H9 (cell line): ENCODE data around the gene RANGRF. TPM values are rescaled to one million over a fixed set of nuclear protein-coding genes. Genes with fewer than 3 reads are reported as not detected.

ENCODE experiments used
- DNase-seq: peaks from one replicate; pipeline ENCODE4 v3.0.0-alpha.2; 2017
- H2AFZ ChIP-seq: one replicate; pipeline ENCODE4 v1.6.1; 2013; ENCODE audit warnings: mild to moderate bottlenecking, low read length, control low read depth, moderate library complexity
- H2AK5ac ChIP-seq: 2 replicates; pipeline ENCODE4 v1.6.1; 2013; ENCODE audit warnings: low read length, control low read depth, mixed read lengths; ENCODE audit not compliant: insufficient read length
- H2BK120ac ChIP-seq: one replicate; pipeline ENCODE4 v1.6.1; 2013; ENCODE audit warnings: low read depth, mild to moderate bottlenecking, low read length, control low read depth, inconsistent platforms; ENCODE audit not compliant: poor library complexity, severe bottlenecking
- H2BK12ac ChIP-seq: 2 replicates; pipeline ENCODE4 v1.6.1; 2013; ENCODE audit warnings: low read length, control low read depth, mixed read lengths, low read depth; ENCODE audit not compliant: insufficient read length
- H2BK15ac ChIP-seq: 2 replicates; pipeline ENCODE4 v1.6.1; 2013; ENCODE audit warnings: low read depth, low read length, control low read depth
- H2BK20ac ChIP-seq: one replicate; pipeline ENCODE4 v1.6.1; 2013; ENCODE audit warnings: low read depth, mild to moderate bottlenecking, low read length, control low read depth, inconsistent platforms; ENCODE audit not compliant: poor library complexity, severe bottlenecking
- H2BK5ac ChIP-seq: 2 replicates; pipeline ENCODE4 v1.6.1; 2013; ENCODE audit warnings: low read length, control low read depth, mixed read lengths; ENCODE audit not compliant: insufficient read length
- H3K14ac ChIP-seq: 2 replicates; pipeline ENCODE4 v1.6.1; 2013; ENCODE audit warnings: low read length, control low read depth; ENCODE audit not compliant: insufficient read depth
- H3K18ac ChIP-seq: 2 replicates; pipeline ENCODE4 v1.6.1; 2013; ENCODE audit warnings: low read depth, mild to moderate bottlenecking, mixed read lengths, low read length, control low read depth; ENCODE audit not compliant: insufficient read length
- H3K23ac ChIP-seq: 2 replicates; pipeline ENCODE4 v1.6.1; 2013; ENCODE audit warnings: low read length, control low read depth, mixed read lengths, low read depth; ENCODE audit not compliant: insufficient read length
- H3K23me2 ChIP-seq: 2 replicates; pipeline ENCODE4 v1.6.1; 2013; ENCODE audit warnings: low read depth, mild to moderate bottlenecking, mixed read lengths, low read length, control low read depth; ENCODE audit not compliant: insufficient read length, poor library complexity, severe bottlenecking
- H3K27ac ChIP-seq: 2 replicates; pipeline ENCODE4 v1.5.1; 2013; ENCODE audit warnings: low read length, control low read depth, mixed read lengths, low read depth; ENCODE audit not compliant: insufficient read length
- H3K27me3 ChIP-seq: 2 replicates; pipeline ENCODE4 v1.6.1; 2013; ENCODE audit warnings: low read length, control low read depth, inconsistent platforms; ENCODE audit not compliant: insufficient read depth
- H3K4ac ChIP-seq: 2 replicates; pipeline ENCODE4 v1.6.1; 2013; ENCODE audit warnings: low read depth, mild to moderate bottlenecking, control low read depth, inconsistent platforms, low read length, moderate library complexity
- H3K4me1 ChIP-seq: 2 replicates; pipeline ENCODE4 v1.6.1; 2013; ENCODE audit warnings: low read length, control low read depth, inconsistent platforms; ENCODE audit not compliant: insufficient read depth
- H3K4me2 ChIP-seq: 2 replicates; pipeline ENCODE4 v1.6.1; 2013; ENCODE audit warnings: low read length, control low read depth, mixed read lengths; ENCODE audit not compliant: insufficient read length, insufficient read depth
- H3K56ac ChIP-seq: 2 replicates; pipeline ENCODE4 v1.6.1; 2013; ENCODE audit warnings: low read depth, mild to moderate bottlenecking, mixed read lengths, low read length, control low read depth; ENCODE audit not compliant: insufficient read length
- H3K79me1 ChIP-seq: 2 replicates; pipeline ENCODE4 v1.6.1; 2013; ENCODE audit warnings: low read depth, mild to moderate bottlenecking, moderate library complexity, low read length, control low read depth, inconsistent platforms; ENCODE audit not compliant: insufficient read depth, poor library complexity, severe bottlenecking
- H3K79me2 ChIP-seq: 2 replicates; pipeline ENCODE4 v1.6.1; 2013; ENCODE audit warnings: low read length, control low read depth, inconsistent platforms; ENCODE audit not compliant: insufficient read depth
- H3K9ac ChIP-seq: 2 replicates; pipeline ENCODE4 v1.6.1; 2013; ENCODE audit warnings: low read length, control low read depth, mixed read lengths; ENCODE audit not compliant: insufficient read length; ENCODE audit errors: extremely low read depth
- H3K9me3 ChIP-seq: one replicate; pipeline ENCODE4 v1.6.1; 2013; ENCODE audit warnings: low read depth, low read length, inconsistent platforms; ENCODE audit not compliant: control insufficient read depth
- H3T11ph ChIP-seq: one replicate; pipeline ENCODE4 v1.6.1; 2013; ENCODE audit warnings: mild to moderate bottlenecking, low read length, control low read depth, inconsistent platforms
- H4K20me1 ChIP-seq: one replicate; pipeline ENCODE4 v1.6.1; 2013; ENCODE audit not compliant: control insufficient read depth, insufficient read length, insufficient read depth
- H4K5ac ChIP-seq: 2 replicates; pipeline ENCODE4 v1.6.1; 2013; ENCODE audit warnings: low read depth, mild to moderate bottlenecking, mixed read lengths, low read length, control low read depth; ENCODE audit not compliant: insufficient read length
- H4K8ac ChIP-seq: replicated peaks from 2 replicates; pipeline ENCODE4 v1.6.1; 2013; ENCODE audit warnings: low read length, control low read depth, mixed read lengths, low read depth; ENCODE audit not compliant: insufficient read length
- H4K91ac ChIP-seq: 2 replicates; pipeline ENCODE4 v1.6.1; 2013; ENCODE audit warnings: low read depth, mild to moderate bottlenecking, moderate library complexity, mixed read lengths, low read length, control low read depth; ENCODE audit not compliant: insufficient read length
- H3K27ac Mint-ChIP-seq, 3 experiments: 2 replicates in 2 of 3; 3 replicates in 1 of 3; pipeline ENCODE4 v1.8.0; 2020 to 2021; ENCODE audit warnings: mixed read lengths in 3 of 3, mild to moderate bottlenecking in 1 of 3, moderate library complexity in 1 of 3
- H3K27me3 Mint-ChIP-seq: 2 replicates; pipeline ENCODE4 v1.8.0; 2021; ENCODE audit warnings: low read depth, mild to moderate bottlenecking, moderate library complexity, mixed read lengths
- H3K36me3 Mint-ChIP-seq, 3 experiments: 2 replicates in 2 of 3; 3 replicates in 1 of 3; pipeline ENCODE4 v1.8.0; 2020 to 2021; ENCODE audit warnings: low read depth in 3 of 3, mixed read lengths in 3 of 3; ENCODE audit not compliant: insufficient read depth in 1 of 3
- H3K4me1 Mint-ChIP-seq, 2 experiments: 2 replicates each; pipeline ENCODE4 v1.8.0; 2020; ENCODE audit warnings: mixed read lengths in 2 of 2
- H3K4me3 Mint-ChIP-seq, 2 experiments: 2 replicates in 1 of 2; 3 replicates in 1 of 2; pipeline ENCODE4 v1.8.0; 2020 to 2021; ENCODE audit warnings: mild to moderate bottlenecking in 2 of 2, mixed read lengths in 2 of 2, moderate library complexity in 1 of 2
- H3K9me3 Mint-ChIP-seq, 2 experiments: 2 replicates in 1 of 2; 3 replicates in 1 of 2; pipeline ENCODE4 v1.8.0; 2020; ENCODE audit warnings: mild to moderate bottlenecking in 2 of 2, mixed read lengths in 2 of 2, moderate library complexity in 1 of 2
- WGBS: extraction: QIAGEN DNeasy Blood & Tissue Kit; methylation state at CpG from one replicate; pipeline ENCODE4 v1.1.7; 2013; ENCODE audit warnings: missing lambda C conversion rate, low lambda C conversion rate, mixed read lengths; ENCODE audit not compliant: insufficient read length; ENCODE audit errors: extremely low coverage; 5-methylcytosine and 5-hydroxymethylcytosine counted together
- total RNA-seq: library from RNA; stranded (reverse); gene quantifications from 2 replicates; pipeline ENCODE4 v1.2.1, GENCODE V29; 2021
- TF ChIP-seq, protein P1 (sequence below): fragments of 200-600 bp; sonication (generic); conservative IDR thresholded peaks from 3 replicates; pipeline ENCODE4 v1.8.0; 2021; ENCODE audit warnings: antibody characterized with exemption, mild to moderate bottlenecking

RANGRF gene
- total RNA-seq, 1 experiment from 2014 or later: 36.9 TPM

GRCh38 chr17:8272421-8272820, 16.0 kb upstream of the RANGRF start:
- Histone ChIP-seq H2BK5ac (no peak overlapping the region), H3K27me3 (no peaks in the 10 kb centered on the region), H3K79me2 (no peaks in the 10 kb centered on the region), H4K5ac (no peak overlapping the region), H3K56ac (no peak overlapping the region), H3K18ac (no peak overlapping the region), H2BK12ac (no peak overlapping the region), H3K27ac (no peak overlapping the region), H2AK5ac (no peak overlapping the region), H3K4me1 (no peaks in the 10 kb centered on the region), H3K79me1 (no peaks in the 10 kb centered on the region), H3K9ac (no peak overlapping the region), H3K4me2 (no peak overlapping the region), H4K20me1 (no peaks in the 10 kb centered on the region), H2AFZ (no peak overlapping the region), H3K23me2 (no peaks in the 10 kb centered on the region), H4K91ac (no peak overlapping the region), H3K4ac (no peak overlapping the region), H3K14ac (no peak overlapping the region), H3T11ph (no peak overlapping the region), H2BK20ac (no peak overlapping the region), H3K23ac (no peak overlapping the region), H2BK120ac (no peak overlapping the region), H2BK15ac (no peak overlapping the region), H4K8ac (no peak overlapping the region), H3K9me3 (no peaks in the 10 kb centered on the region)
- no peak overlapping the region for H3K4me3 Mint-ChIP-seq
- H3K27ac Mint-ChIP-seq: no peak overlapping the region
- no peaks in the 10 kb centered on the region for H3K27me3 Mint-ChIP-seq
- H3K9me3 Mint-ChIP-seq: no peaks in the 10 kb centered on the region
- no peak for DNase-seq
- WGBS: no CpG with 5 or more reads among the region's 1 CpG
- TF ChIP-seq, protein P1, sequence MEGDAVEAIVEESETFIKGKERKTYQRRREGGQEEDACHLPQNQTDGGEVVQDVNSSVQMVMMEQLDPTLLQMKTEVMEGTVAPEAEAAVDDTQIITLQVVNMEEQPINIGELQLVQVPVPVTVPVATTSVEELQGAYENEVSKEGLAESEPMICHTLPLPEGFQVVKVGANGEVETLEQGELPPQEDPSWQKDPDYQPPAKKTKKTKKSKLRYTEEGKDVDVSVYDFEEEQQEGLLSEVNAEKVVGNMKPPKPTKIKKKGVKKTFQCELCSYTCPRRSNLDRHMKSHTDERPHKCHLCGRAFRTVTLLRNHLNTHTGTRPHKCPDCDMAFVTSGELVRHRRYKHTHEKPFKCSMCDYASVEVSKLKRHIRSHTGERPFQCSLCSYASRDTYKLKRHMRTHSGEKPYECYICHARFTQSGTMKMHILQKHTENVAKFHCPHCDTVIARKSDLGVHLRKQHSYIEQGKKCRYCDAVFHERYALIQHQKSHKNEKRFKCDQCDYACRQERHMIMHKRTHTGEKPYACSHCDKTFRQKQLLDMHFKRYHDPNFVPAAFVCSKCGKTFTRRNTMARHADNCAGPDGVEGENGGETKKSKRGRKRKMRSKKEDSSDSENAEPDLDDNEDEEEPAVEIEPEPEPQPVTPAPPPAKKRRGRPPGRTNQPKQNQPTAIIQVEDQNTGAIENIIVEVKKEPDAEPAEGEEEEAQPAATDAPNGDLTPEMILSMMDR: no peak
- H3K36me3 Mint-ChIP-seq: peaks cover 25 to 45% (median 39%) of the 10 kb centered on the region in 3 experiments
- H3K4me1 Mint-ChIP-seq: no peaks in the 10 kb centered on the region
